T47D (cell line): Measurements from ENCODE around the gene TRIM67.
"Not testable (repeated sequence)": the region's sequence is repeated elsewhere in the genome, so short reads cannot be mapped to it uniquely, and the experiment has no call there.

Experiments used
- DNase-seq, 2 experiments: peaks; one replicate each; pipeline versions ENCODE4 v3.0.0 to v3.0.0-alpha.2; 2011 to 2012; ENCODE audit warnings: low read depth in 1 of 2, low spot score in 1 of 2
- JUND ChIP-seq: IDR thresholded peaks from 2 replicates; pipeline ENCODE4 v1.6.1; 2012; ENCODE audit warnings: low read depth
- in situ Hi-C: cut with HindIII; loops from 2 replicates; pipeline ENCODE4 v1.10.0; 2016; ENCODE audit warnings: low sequenced_read_pairs, low pct_unique_long_range_greater_than_20kb

Gene TRIM67

DNA sequence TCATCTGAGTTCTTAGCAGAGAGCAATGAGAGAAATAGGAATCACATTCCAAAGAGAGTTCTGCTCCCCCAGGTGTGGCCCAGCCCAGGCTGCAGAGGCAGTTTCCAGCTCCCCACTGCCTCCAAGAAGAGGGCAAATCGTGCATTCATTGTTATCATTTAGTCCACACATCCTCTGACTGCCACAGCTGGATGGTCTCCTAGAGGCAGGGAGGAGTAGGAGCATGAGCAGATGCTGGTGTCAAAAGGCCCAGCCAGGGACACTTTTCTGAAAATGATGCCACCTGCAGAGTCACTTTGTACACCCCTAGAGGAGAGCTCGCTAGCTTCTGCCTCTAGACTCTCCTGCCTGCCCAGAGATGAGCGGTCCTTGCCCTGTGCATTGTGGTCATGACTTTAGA lies 45.6 kb downstream of the TRIM67 start:
- in situ Hi-C loops = no loop called here
- no peak for DNase-seq
- no peak for TF ChIP-seq JUND

DNA sequence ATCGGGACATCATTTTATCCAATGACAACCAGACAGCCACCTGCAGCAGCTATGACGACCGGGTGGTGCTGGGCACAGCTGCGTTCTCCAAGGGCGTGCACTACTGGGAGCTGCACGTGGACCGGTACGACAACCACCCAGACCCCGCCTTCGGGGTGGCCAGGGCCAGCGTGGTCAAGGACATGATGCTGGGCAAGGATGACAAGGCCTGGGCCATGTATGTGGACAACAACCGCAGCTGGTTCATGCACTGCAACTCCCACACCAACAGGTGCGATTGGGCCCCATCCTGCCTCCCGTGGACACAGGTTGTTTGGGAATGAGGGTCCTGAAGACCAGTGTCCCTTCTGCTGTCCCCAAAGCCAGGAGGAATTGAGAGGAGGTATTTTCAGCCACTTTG lies 47.1 kb downstream of the TRIM67 start:
- no peak for DNase-seq
- in situ Hi-C loops = no loop called here
- TF ChIP-seq JUND = no peak

DNA sequence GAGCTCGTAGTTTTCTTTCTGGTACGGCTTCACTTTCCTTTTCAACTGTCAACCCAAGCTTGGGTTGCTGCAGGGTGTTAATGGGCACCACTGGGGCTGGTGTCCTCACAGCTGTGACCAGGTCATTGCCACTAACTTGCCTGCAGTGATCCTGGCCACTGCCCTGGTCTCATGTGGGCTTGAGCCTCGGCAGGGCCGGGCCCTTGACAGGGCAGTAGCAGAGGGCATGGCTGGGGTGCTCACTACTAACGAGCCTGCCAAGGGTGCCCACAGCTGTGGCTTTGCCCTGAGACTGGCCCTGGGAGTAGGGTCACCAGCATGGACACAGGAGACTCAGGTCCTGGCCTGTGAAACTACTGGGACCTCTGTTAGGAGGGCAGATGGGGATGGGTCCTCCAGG lies 47.7 kb downstream of the TRIM67 start:
- no peak for DNase-seq
- in situ Hi-C loops = no loop called here
- no peak for TF ChIP-seq JUND

DNA sequence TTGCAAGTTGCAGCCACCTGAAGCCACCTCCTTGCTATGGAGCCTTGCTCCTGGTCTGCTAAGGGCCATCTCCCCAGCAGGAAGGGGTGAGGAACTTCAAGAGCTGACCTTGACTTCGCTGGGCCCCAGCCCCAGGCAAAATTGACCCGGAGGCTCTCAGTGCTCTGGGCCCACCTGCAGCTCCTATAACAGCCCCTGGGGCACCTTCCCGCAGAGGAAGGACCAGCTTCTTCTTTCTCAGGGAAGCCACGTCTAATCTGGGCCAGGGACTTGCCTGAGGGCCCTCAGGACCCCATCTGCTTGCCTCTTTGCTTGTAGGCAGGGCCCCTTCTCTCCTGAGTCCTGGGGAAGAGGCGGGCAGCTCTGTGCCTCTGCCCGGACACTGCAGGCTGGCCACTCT lies 48.3 kb downstream of the TRIM67 start:
- in situ Hi-C loops = no loop called here

DNA sequence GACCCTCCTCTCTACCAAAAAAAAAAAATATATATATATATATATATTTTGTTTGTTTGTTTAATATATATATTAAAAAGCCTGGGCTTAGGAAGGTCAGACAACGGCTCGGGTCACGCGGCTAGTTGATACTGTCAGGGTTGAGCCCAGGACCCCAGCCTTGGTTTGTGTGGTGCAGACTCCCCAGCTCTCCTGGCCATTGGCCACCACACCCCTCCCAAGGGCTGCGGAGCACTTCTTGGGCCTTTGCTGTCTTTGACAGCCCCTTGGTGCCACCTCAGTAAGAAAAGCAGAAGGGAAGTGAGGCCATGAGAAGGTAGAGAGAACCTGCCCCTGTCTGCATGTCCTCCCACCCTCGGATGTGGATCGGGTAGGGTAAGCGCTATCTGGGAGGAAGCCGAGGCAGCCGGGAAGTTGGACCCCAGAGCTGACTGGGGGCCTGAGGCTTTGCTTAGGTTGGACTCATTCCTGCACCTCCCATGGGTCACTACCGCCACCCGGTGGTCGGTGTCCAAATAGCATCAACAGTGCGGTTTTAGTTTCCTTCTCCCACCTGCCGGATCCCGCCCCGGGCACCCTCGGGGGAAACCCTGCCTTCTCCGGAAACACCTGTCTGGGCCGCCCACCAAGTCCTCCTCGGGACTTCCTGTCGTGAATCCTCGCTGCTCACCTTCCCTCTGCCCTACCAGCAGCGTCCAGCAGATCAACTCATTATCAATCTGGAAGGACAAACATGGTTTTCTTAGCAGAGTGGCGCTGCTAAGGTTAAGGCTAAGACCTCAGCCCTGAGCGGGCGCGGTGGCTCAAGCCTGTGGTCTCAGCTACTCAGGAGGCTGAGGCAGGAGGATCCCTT lies 49.4 kb downstream of the TRIM67 start:
- in situ Hi-C loops = no loop called here
- DNase-seq = peak; percentile 80 to 92
- no peak for TF ChIP-seq JUND

More for the DNA sequence above, 48.3 kb downstream of the TRIM67 start:
- no peak for TF ChIP-seq JUND
- DNase-seq = no peak

DNA sequence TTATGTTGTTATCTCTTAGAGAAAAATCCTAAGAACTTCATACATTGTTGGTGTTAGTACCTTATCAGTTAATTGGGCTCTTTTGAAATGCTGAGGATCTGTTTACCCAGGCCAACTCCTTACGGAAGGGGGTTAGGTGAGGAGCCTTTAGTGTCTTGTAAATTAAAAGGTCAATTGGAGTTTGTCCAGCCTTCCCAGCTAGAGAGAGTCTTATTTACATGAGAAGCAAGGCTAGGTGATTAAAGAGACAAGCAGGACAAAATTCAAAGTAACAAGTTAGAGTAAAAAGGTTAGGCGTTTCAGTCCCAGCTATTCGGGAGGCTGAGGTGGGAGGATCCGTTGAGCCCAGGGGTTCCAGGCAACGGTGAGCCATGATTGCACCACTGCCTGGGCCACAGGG lies 50.4 kb downstream of the TRIM67 start:
- in situ Hi-C loops, DNase-seq: not testable (repeated sequence)

DNA sequence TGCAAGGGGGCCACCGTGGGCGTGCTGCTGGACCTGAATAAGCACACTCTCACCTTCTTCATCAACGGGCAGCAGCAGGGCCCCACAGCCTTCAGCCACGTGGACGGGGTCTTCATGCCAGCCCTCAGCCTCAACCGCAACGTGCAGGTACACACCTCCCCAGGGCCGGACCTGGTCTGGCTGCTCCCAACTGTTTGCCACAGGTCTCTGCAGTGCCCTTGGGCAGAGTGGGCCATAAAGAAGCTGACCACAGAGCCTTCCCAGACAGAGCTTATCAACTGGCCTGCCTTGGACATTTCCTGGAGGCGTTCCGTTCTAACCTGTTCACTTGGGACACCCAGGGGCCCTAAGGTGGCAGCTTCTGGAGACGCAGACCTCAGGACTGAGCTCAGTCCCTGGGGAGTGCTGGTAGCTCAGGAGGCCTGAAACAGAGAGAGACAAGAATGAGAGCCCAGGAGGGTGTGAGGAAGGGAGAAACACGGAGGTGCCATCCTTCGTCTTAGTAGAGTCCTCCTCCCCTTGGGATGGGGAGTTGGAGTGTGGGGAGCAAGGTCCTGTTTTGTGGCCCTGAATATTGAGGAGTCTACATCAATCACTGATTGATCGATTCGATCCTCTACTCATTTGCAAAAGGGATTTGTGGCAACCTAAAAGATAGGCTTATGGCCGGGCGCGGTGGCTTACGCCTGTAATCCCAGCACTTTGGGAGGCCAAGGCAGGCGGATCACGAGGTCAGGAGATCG lies 52.1 kb downstream of the TRIM67 start:
- TF ChIP-seq JUND = no peak
- no peak for DNase-seq
- in situ Hi-C loops = no loop called here

DNA sequence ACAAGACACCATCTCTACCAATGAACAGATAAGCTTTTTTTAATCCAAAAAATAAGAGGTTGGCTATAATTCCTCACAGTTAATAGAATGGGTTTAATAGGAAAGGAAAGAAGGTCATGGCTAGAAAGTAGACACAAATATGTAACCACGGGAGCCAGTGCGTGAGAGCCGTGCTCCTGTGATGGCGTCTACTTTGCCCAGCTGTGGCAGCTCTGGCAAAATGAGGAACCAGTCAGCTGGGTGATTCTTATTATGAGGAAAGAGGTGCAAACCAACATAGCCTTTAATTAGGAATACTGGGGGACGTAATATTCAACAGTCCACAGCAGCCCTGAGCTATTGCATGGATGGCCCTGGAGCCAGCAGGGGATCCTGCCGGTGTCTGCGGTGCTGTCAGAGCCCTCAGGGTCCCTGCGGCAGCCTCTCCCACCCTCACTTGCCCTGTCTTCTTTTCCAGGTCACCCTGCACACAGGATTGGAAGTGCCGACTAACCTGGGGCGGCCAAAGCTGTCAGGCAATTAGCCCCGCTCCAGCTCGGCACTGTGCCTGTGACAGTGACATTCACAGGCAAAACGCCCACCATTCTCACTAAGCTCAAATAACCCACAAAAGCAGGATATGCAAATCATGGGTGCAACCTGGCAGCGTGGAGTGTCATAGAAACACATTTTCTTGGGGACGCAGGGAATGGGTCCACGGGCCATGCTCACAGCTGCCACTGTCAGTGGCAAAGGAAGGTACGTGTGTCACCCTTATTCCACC lies 53.2 kb downstream of the TRIM67 start:
- in situ Hi-C loops = no loop called here

DNA sequence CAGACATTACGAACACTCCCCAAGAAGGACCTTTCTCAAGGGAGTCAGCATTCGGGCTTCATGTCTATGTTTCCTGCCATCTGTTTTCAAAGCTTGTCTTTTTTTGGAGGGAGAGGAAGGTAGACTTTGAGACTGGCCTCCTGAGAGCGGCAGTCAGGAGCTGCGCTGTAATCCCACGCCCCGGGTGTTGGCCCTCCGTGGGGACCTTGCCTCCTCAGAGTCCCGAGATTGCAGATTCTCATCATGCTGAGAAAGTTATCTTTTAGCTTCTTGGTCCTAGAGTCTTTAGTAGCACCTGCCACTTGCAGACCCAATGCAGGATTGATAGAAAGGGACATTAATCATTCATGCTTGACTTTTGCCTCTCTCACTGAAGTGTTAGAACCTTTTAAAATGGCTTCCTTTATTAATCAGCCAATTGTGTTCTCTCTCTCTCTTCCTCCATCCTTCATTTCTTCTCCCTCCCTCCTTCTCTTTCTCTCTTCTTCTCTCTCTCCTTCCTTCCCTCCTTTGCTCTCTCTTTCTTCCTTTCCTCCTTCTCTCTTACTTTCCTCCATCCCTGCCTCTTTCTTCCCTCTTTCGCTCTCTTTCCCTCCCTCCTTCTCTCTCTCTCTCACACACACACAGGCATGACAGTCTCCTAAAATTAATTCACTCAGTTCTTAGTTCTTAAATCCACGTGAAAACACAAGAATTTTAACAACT lies 54.0 kb downstream of the TRIM67 start:
- in situ Hi-C loops = no loop called here
- TF ChIP-seq JUND = no peak
- DNase-seq = no peak

More for the DNA sequence above, 53.2 kb downstream of the TRIM67 start:
- TF ChIP-seq JUND = no peak
- DNase-seq = no peak

DNA sequence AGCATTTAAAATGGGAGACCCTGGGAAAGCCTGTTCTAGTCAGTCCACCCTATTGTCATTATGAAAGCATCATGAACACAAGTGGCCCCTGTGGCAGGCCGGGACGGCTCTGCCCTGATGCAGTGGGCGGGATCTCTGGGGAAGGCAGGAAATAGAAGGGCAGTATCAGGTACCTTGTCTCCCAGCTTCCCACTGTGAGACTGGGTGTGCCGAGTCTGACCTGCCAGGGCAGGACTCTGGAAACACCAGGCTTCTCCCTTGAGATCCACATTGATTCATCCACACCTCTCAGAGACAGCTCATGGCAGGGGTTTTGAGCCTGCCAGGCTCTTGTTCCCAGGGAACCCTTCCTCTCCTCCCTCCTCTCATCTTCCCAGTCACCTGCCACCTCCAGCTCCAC lies 54.6 kb downstream of the TRIM67 start:
- no peak for TF ChIP-seq JUND
- in situ Hi-C loops = no loop called here
- DNase-seq = no peak

DNA sequence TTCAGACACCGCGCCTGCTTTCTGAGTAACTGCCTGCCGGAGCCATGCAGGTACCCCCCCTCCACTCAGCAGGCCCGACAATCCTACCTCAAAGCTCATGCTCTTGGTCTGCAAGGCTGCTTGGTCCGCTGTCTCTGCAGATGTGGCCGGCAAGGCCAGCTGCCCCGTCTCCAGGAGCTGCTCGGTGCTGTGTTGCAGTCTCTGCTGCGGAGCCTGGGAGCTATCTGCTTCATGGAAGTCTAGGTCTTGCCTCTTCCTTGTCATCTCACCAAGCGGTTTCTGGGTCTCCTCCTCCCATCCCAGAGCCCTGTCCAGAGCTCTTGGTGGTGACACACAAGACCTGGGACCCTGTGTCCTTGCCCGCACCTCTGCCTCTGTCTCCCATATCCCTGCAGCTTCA lies 55.2 kb downstream of the TRIM67 start:
- in situ Hi-C loops = no loop called here
- DNase-seq = no peak
- no peak for TF ChIP-seq JUND

DNA sequence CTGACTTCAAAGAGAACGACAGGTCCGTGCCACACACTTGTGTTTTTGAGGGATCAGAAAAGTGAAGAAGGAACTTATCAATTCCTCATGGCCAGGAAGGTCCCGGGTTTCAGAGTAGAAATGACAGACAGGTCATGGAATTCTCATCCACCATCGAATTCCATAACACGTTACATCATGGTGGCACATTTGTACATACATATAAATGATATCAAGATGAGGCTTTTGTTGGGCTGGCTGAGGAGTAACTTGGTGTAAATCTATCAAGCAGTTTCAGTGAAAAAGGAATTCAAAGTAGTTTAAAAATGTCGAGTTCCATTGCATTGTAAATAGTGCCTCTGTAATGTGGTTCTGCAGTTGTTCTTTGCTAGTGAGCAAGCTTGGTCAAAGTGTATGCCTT lies 56.2 kb downstream of the TRIM67 start:
- in situ Hi-C loops = no loop called here
- TF ChIP-seq JUND = no peak
- no peak for DNase-seq
